Mesenchymal stem cell (in vitro differentiated cells and primary cell): ENCODE results near the gene PHTF1.

Source experiments
- DNase-seq: peaks from one replicate; pipeline ENCODE4 v3.0.0-alpha.2; 2013
- H2AFZ ChIP-seq: one replicate; pipeline ENCODE4 v1.6.1; 2013; ENCODE audit warnings: low read depth, mild to moderate bottlenecking, control low read depth, inconsistent platforms, low read length, moderate library complexity
- H2AK5ac ChIP-seq: 2 replicates; pipeline ENCODE4 v1.6.1; 2013; ENCODE audit warnings: low read length, moderate library complexity, mild to moderate bottlenecking, inconsistent platforms; ENCODE audit not compliant: severe bottlenecking
- H2BK120ac ChIP-seq: one replicate; pipeline ENCODE4 v1.6.1; 2013; ENCODE audit warnings: low read depth, mild to moderate bottlenecking, inconsistent platforms, low read length, moderate library complexity
- H2BK12ac ChIP-seq, 2 experiments: one replicate each; pipeline ENCODE4 v1.6.1; 2013; ENCODE audit warnings: inconsistent platforms in 2 of 2, low read length in 2 of 2, mild to moderate bottlenecking in 2 of 2, moderate library complexity in 2 of 2, control low read depth in 1 of 2
- H2BK15ac ChIP-seq: one replicate; pipeline ENCODE4 v1.6.1; 2013; ENCODE audit warnings: mild to moderate bottlenecking, low read depth, inconsistent platforms; ENCODE audit not compliant: poor library complexity, severe bottlenecking
- H2BK5ac ChIP-seq: 2 replicates; pipeline ENCODE4 v1.6.1; 2013; ENCODE audit warnings: low read depth, mild to moderate bottlenecking, low read length, control low read depth, inconsistent platforms; ENCODE audit not compliant: poor library complexity, severe bottlenecking
- H3K14ac ChIP-seq, 2 experiments: one replicate each; pipeline ENCODE4 v1.6.1; 2013; ENCODE audit warnings: inconsistent platforms in 2 of 2, low read length in 2 of 2, control low read depth in 1 of 2, mild to moderate bottlenecking in 1 of 2, moderate library complexity in 1 of 2
- H3K18ac ChIP-seq, 2 experiments: one replicate each; pipeline ENCODE4 v1.6.1; 2013; ENCODE audit warnings: inconsistent platforms in 2 of 2, low read length in 2 of 2, control low read depth in 1 of 2, low read depth in 1 of 2, mild to moderate bottlenecking in 1 of 2
- H3K23ac ChIP-seq, 2 experiments: one replicate each; pipeline ENCODE4 v1.6.1; 2013; ENCODE audit warnings: inconsistent platforms in 2 of 2, low read length in 2 of 2, mild to moderate bottlenecking in 2 of 2, moderate library complexity in 2 of 2, control low read depth in 1 of 2
- H3K27ac ChIP-seq: 2 replicates; pipeline ENCODE4 v1.5.1; 2013; ENCODE audit warnings: mild to moderate bottlenecking, moderate library complexity, low read length, control low read depth, inconsistent platforms; ENCODE audit not compliant: poor library complexity, severe bottlenecking
- H3K27me3 ChIP-seq, 2 experiments: 2 replicates each; pipeline versions ENCODE4 v1.6.1 to v1.7.0; 2013; ENCODE audit warnings: low read length in 2 of 2, mild to moderate bottlenecking in 2 of 2, moderate library complexity in 2 of 2, control low read depth in 1 of 2, inconsistent platforms in 1 of 2; ENCODE audit not compliant: control insufficient read depth in 1 of 2, insufficient read depth in 1 of 2
- H3K36me3 ChIP-seq, 2 experiments: 2 replicates each; pipeline versions ENCODE4 v1.6.1 to v1.7.0; 2013; ENCODE audit warnings: low read length in 2 of 2, control low read depth in 1 of 2, inconsistent platforms in 1 of 2, low read depth in 1 of 2, mild to moderate bottlenecking in 1 of 2; ENCODE audit not compliant: insufficient read depth in 2 of 2, control insufficient read depth in 1 of 2
- H3K4ac ChIP-seq, 2 experiments: one replicate each; pipeline ENCODE4 v1.6.1; 2013; ENCODE audit warnings: inconsistent platforms in 2 of 2, low read length in 2 of 2, mild to moderate bottlenecking in 2 of 2, moderate library complexity in 2 of 2, control low read depth in 1 of 2, low read depth in 1 of 2
- H3K4me1 ChIP-seq: 2 replicates; pipeline ENCODE4 v1.6.1; 2013; ENCODE audit warnings: low read depth, low read length, control low read depth; ENCODE audit not compliant: control insufficient read depth, insufficient read depth
- H3K4me2 ChIP-seq: 2 replicates; pipeline ENCODE4 v1.6.1; 2013; ENCODE audit warnings: low read length, mild to moderate bottlenecking, inconsistent platforms; ENCODE audit not compliant: poor library complexity, severe bottlenecking
- H3K4me3 ChIP-seq, 2 experiments: 2 replicates each; pipeline versions ENCODE4 v1.5.1 to v1.7.0; 2013; ENCODE audit warnings: low read length in 2 of 2, mild to moderate bottlenecking in 2 of 2, control low read depth in 1 of 2, low read depth in 1 of 2; ENCODE audit not compliant: insufficient read depth in 1 of 2
- H3K79me1 ChIP-seq: replicated peaks from 2 replicates; pipeline ENCODE4 v1.6.1; 2013; ENCODE audit warnings: mild to moderate bottlenecking, control low read depth, low read length, inconsistent platforms; ENCODE audit not compliant: poor library complexity, severe bottlenecking
- H3K9ac ChIP-seq: 2 replicates; pipeline ENCODE4 v1.7.0; 2013; ENCODE audit warnings: mild to moderate bottlenecking, low read length, moderate library complexity
- H3K9me3 ChIP-seq: 2 replicates; pipeline ENCODE4 v1.7.0; 2013; ENCODE audit warnings: mild to moderate bottlenecking, low read length; ENCODE audit not compliant: control insufficient read depth
- H4K8ac ChIP-seq: one replicate; pipeline ENCODE4 v1.6.1; 2013; ENCODE audit warnings: inconsistent platforms, mild to moderate bottlenecking, low read length, moderate library complexity
- H4K91ac ChIP-seq: one replicate; pipeline ENCODE4 v1.6.1; 2013; ENCODE audit warnings: mild to moderate bottlenecking, low read length, inconsistent platforms
- WGBS: methylation state at CpG from one replicate; pipeline ENCODE4 v1.1.7; 2013; ENCODE audit warnings: mixed read lengths; 5-methylcytosine and 5-hydroxymethylcytosine counted together

PHTF1 gene

DNA sequence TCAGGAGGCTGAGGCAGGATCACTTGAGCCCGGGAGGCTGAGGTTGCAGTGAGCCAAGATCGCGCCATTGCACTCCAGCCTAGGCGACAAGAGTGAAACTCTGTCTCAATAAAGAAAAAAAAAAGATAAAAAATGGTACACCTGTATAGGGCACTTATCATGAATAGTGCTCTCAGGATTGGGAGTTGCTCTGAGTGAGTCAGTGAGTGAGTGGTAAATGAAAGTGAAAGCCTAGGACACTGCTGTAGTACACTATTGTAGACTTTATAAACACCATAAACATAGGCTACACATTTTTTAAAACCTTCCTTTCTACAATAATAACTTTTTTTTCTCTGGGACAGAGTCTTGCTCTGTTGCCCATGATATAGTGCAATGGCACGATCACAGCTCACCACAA is 16.8 kb downstream of the PHTF1 start:
- Histone ChIP-seq H3K23ac (no peak overlapping the region), H3K9ac (no peak overlapping the region), H2BK5ac (no peak overlapping the region), H3K18ac (no peak overlapping the region), H3K36me3 (peaks cover 0 to 49% of the 10 kb centered on the region in 2 experiments), H3K9me3 (no peaks in the 10 kb centered on the region), H3K4me3 (no peak overlapping the region), H3K27ac (no peak overlapping the region), H4K91ac (no peak overlapping the region), H3K4me2 (no peak overlapping the region), H3K14ac (no peak overlapping the region), H2AK5ac (no peak overlapping the region), H2BK120ac (no peak overlapping the region), H3K79me1 (peaks cover 21% of the 10 kb centered on the region), H4K8ac (no peak overlapping the region), H3K4ac (no peak overlapping the region), H3K27me3 (no peaks in the 10 kb centered on the region), H2BK12ac (no peak overlapping the region), H2AFZ (no peak overlapping the region), H3K4me1 (no peaks in the 10 kb centered on the region), H2BK15ac (no peak overlapping the region)
- 100% methylated on average over 1 of the region's 5 CpGs for WGBS
- peak; percentile 30 for DNase-seq

DNA sequence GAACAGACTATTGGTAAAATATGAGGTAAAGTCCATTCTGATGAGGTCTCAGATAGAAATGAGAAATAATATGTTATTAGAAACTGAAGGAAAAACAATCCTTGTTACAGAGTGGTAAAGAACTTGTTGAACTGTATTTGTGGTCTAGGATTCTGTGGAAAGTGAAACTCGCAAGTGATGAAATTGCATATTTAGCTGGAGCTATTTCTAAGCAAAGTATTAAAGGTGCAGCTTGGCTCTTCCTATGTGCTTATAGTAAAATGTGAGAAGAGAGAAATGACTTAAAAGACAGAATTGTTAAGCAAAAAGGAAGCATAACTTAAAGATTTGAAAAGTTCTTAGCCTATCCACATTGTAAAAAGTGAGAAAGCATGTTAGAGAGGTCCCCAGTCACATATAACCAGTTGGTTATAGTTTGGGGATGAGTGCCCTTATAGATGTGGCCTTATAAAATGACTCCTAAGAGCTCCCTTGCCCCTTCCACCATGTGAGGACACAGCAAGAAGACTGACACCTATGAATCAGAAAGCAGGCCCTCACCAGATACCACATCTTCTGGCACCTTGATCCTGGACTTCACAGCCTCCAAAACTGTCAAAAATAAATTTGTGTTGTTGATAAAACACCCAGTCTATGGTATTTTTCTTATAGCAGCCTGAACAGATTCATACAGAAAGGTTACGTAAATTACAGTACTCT is 24.8 kb downstream of the PHTF1 start:
- Histone ChIP-seq H3K4ac (no peak overlapping the region), H3K4me3 (no peak overlapping the region), H3K4me2 (no peak overlapping the region), H3K4me1 (no peaks in the 10 kb centered on the region), H2BK120ac (no peak overlapping the region), H3K36me3 (peaks cover 9 to 65% of the 10 kb centered on the region in 2 experiments), H3K14ac (no peak overlapping the region), H3K18ac (no peak overlapping the region), H2BK15ac (no peak overlapping the region), H3K9me3 (no peaks in the 10 kb centered on the region), H3K23ac (no peak overlapping the region), H3K9ac (no peak overlapping the region), H3K79me1 (peaks cover 18% of the 10 kb centered on the region), H3K27ac (no peak overlapping the region), H2BK5ac (no peak overlapping the region), H2BK12ac (no peak overlapping the region), H4K8ac (no peak overlapping the region), H2AK5ac (no peak overlapping the region), H4K91ac (no peak overlapping the region), H2AFZ (no peak overlapping the region), H3K27me3 (no peaks in the 10 kb centered on the region)
- WGBS: 98% methylated on average over 2 of the region's 2 CpGs
- DNase-seq: no peak

DNA sequence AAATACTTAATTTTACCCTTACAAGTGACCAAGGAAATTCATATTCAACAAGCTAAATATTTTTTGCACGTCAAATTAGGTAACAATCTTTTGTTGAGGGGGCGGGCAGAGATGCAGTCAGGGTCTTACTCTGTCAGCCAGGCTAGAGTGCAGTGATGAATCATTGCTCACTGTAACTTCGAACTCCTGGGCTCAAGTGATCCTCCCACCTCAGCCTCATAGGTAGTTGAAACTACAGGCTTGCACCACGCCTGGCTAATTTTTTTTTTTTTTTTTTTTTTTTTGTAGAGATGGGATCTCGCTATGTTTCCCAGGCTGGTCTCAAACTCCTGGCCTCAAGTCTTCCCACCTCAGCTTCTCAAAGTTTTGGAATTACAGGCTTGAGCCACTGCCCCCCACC is 26.5 kb downstream of the PHTF1 start:
- Histone ChIP-seq H3K4me2 (no peak overlapping the region), H3K4me1 (no peaks in the 10 kb centered on the region), H2BK120ac (no peak overlapping the region), H3K18ac (no peak overlapping the region), H3K27me3 (no peaks in the 10 kb centered on the region), H4K91ac (no peak overlapping the region), H3K79me1 (peaks cover 19% of the 10 kb centered on the region), H2BK5ac (no peak overlapping the region), H3K9ac (no peak overlapping the region), H3K9me3 (no peaks in the 10 kb centered on the region), H4K8ac (no peak overlapping the region), H3K36me3 (peaks cover 10 to 61% of the 10 kb centered on the region in 2 experiments), H2BK15ac (no peak overlapping the region), H2AK5ac (no peak overlapping the region), H2AFZ (no peak overlapping the region), H3K23ac (no peak overlapping the region), H3K14ac (no peak overlapping the region), H3K27ac (no peak overlapping the region), H3K4ac (no peak overlapping the region), H3K4me3 (no peak overlapping the region), H2BK12ac (no peak overlapping the region)
- 100% methylated on average over 3 of the region's 5 CpGs for WGBS
- DNase-seq: no peak

DNA sequence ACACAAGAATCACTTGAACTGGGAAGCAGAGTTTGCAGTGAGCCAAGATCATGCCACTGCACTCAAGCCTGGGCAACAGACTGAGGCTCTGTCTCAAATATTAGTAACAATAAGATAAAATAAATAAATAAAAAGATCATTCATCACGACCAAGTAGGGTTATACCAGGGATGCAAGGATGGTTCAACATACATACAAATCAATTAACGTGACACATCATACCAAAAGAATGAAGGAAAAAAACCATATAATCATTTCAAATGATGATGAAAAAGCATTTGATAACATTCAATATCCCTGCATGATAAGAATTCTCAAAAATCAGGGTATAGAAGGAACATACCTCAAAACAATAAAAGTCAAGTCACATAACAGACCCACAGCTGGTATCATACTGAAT is 38.3 kb downstream of the PHTF1 start:
- no peak overlapping the region for H3K4me2 ChIP-seq
- no peak overlapping the region for H2BK5ac ChIP-seq
- peaks cover 17% of the 10 kb centered on the region for H3K9me3 ChIP-seq
- no peak overlapping the region for H2BK12ac ChIP-seq
- no peaks in the 10 kb centered on the region for H3K4me1 ChIP-seq
- H2AK5ac ChIP-seq: no peak overlapping the region
- no peak overlapping the region for H3K23ac ChIP-seq
- no peak for DNase-seq
- peaks cover 26 to 64% of the 10 kb centered on the region in 2 experiments for H3K36me3 ChIP-seq
- no peaks in the 10 kb centered on the region for H3K27me3 ChIP-seq
- H2BK15ac ChIP-seq: no peak overlapping the region
- no peak overlapping the region for H3K18ac ChIP-seq
- WGBS: 100% methylated on average over 2 of the region's 2 CpGs
- H4K8ac ChIP-seq: no peak overlapping the region
- H3K14ac ChIP-seq: no peak overlapping the region
- H3K4ac ChIP-seq: no peak overlapping the region
- H3K9ac ChIP-seq: no peak overlapping the region
- no peak overlapping the region for H2BK120ac ChIP-seq
- H3K79me1 ChIP-seq: peaks cover 14% of the 10 kb centered on the region
- H3K4me3 ChIP-seq: no peak overlapping the region
- no peak overlapping the region for H3K27ac ChIP-seq
- no peak overlapping the region for H2AFZ ChIP-seq
- no peak overlapping the region for H4K91ac ChIP-seq
